Fibroblast of skin of left quadriceps (primary cell): Measurements from ENCODE around the gene PPY.
"Not testable (repeated sequence)": the region's sequence is repeated elsewhere in the genome, so short reads cannot be mapped to it uniquely, and the experiment has no call there.

ENCODE experiments used
- DNase-seq, 2 experiments: peaks; one replicate each; pipeline ENCODE4 v3.0.0-alpha.2; 2013; ENCODE audit warnings: low read depth in 2 of 2

The PPY gene, protein sequence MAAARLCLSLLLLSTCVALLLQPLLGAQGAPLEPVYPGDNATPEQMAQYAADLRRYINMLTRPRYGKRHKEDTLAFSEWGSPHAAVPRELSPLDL

DNA sequence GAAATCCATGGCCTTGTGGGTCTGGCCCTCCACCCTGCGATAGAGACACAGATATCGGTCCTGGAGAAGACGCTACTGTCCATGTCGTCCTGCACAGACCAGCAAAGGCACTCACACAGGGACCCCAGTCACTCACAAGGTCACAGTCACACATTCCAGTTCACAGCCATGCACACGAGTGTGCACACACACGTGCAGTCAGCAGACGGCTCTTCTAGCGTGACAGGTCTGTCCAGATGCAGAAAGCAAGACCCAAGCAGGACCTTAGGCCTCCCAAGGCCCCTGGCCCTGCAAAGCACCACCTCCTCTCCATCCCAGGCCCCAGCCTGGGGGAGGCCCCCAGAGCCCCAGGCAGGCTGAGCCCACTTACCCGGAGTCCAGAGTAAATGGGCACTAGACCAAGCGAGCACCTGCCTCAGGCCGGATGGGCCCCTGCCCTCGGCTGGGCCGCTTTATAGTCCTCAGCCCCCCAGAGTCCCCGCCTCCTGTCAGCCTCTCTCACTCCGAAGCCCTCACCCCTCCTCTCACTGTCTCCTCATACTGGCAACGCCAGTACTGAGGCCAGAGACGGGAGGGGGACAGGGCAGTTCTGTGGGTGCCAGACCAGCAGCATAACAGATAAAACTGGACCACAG is at the start of gene PPY:
PPY (minus strand) TSS at position 426 of the 635 bp plus-strand sequence. CDS start 822 bp downstream, outside the sequence.
- DNase-seq, result no peak

DNA sequence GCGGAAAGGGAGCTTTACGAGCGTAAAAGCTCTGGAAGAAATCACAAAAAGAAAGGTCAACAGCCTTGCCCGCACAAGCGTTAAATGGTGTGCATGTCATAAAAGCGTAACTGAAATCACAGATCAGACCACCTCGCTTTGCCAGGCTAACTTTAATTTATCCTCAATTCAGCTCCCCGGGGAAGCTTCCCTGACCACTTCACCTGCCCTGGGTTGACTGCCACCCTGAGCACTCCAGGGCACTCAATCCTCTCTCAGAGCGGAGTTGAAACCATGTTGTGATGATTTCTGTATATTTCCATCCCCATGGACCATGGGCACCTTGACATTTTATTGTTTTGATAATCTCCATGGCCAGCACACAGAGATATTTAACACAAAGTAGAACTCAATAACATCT is 46.0 kb upstream of the PPY start:
- DNase-seq, result no peak

DNA sequence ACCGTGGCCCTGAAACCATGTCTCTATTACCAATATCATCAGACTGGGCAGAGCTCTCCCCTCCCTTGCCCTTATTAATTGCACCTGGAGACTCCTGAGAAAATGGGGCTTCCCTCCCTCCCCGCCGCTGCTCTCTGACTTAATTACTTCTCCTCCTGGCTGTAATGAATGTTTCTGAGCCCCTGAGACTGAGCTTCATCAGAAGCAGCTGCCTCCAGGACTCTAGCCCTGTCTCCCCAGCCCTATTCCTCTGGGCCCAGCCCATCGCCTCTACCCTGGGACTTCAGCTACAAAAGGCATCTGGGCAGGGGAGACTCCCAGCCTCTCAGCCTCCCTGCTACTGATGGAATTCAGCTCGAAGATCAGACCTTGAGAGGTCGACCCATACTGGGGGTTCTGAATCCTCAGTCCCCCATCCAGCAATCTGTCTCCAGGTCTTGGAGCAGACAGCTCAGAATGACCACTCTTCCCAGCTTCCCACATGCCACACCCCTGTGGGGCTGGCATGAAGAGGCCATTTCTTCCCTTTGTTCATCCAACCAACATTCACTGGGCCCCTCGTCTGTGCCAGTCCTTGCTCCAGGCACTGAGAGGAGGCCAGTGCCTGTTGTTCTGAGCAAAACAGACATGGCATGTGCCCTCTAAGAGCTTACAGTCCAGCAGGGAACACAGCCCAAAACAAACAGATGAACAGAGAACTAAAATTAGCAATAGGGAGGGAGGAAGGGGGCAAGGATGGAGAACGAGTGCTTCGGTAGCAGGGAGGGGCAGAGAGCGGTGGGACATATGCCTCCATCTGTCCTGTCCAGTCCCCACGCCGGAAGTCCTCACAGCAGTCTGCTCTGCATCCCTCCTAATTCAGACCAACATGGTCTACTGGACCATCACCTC is 45.1 kb upstream of the PPY start:
- no peak for DNase-seq

DNA sequence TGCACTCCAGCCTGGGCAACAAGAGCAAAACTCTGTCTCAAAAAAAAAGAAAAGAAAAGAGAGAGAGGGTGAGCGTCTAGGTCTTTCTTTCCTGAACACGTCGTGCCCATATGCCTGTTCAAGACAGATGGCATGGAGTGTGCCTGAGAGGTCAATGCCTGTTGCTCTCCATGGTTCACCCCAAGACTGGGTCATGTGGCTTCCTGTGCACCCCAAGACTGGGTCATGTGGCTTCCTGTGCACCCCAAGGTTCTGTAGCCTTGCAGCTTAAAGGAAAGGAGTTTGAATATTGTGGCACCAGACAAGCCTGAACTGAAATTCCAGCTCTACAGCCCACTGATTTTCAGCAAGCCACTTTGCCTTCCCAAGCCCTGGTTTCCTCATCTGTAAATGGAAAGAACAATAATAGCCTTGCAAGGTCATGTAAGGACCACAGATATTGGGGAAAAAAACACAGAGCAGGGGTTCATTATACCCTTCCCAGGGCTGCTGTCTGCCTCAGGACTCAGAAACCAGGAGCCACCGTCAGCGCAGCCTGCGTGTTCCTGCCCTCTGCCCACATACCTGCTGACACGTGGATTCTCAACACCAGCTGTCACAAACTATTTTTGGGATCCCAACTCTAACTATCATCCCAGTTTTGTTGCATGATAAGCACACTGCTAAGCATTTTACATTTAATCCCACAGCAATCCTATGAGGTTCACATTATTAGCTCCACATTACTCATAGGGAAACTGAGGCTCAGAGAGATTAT is 44.1 kb upstream of the PPY start:
- no peak for DNase-seq

DNA sequence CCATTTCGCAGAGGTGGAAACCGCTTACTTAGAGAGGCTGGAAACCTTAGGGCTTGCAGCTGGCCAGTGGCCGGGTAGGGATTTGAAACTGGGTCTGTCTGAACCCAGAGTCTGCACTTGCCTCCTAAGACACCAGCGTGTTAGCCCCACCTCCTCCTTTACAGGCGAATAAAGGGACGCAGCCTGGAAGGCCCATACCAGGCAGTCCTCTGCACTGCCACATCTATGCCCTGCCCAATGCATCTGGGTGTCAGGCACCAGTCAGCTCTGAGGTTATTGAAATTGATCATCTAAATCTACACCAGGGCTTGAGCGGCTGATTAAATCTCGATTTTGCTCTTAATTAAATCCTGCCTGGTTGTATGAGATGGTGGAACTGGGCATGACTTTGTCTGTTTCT is 42.2 kb upstream of the PPY start:
- DNase-seq, result no peak

DNA sequence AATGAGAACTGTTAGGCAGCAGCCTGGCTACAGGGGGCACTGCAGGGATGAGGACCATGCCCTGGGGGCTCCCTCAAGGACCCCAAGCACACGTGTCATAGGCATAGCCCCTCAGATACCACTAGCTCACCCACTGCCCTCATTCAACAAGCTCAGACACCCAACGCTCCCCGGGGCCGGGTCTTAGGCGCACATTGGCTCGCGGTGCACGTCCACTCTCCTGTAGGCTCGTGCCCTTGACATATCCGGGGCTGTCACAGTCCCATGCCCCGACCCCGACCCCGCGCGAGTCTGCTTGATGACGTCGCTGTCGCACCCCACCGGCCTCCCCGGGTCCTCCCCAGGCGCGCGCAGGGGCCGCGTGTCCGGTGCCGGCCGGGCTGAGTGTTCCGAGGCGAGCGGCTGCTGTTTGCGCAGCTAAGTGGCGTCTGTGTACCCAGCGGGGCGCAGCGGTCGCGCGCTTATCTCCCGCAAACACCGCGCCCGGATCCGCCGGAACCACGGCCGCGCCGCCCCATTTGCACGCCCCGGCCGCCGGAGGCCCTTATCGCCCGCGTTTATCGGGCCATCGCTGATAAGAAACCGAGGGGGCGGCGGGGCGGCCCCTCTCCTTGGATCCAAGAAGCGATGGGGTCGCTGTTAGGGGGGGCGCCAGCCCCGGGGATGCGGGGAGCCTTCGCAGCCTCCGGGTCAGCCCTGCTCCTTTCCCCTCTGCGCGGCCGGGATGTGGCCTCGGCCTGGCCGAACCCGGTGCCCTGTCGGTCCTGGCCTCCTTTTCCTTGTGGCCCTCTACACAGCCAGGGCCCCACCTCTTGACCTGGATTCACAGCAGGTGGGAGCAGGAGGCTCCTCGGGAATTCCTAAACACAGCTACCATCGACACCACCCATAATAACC is 41.5 kb upstream of the PPY start:
- no peak for DNase-seq

DNA sequence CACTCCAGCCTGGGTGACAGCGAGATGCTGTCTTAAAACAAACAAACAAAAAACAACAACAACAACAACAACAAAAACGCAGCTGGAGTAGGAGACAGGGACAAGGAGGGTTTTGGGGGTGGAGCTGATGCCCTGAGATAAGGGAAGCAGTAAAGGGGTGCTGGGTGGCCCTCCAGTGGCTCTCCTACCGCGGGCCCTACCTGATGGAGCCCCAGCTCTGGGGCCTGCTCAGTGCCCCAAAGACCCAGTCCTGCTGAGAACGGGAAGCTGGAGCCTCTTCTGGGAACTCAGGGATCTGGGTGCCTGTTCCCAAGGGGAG is 40.9 kb upstream of the PPY start:
- no peak for DNase-seq

DNA sequence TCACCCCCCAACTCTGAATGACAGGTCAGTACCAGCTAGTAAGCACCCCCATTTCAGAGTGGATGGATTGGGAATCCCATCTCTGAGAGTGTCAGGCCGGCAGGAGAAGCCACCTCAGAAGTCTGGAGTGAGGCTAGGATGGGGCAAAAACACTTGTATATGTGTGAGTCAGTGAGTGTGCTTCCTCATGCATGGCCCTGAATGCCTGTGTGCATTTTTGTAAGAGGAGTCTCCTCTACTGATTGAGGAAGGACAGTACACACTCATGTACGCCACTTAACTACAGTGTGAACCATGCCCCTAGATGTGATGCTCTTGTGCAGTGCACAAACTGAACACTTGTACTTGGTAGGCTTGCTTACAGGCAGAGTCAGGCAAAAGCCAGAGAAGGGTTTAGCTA is 39.9 kb upstream of the PPY start:
- DNase-seq, result no peak

DNA sequence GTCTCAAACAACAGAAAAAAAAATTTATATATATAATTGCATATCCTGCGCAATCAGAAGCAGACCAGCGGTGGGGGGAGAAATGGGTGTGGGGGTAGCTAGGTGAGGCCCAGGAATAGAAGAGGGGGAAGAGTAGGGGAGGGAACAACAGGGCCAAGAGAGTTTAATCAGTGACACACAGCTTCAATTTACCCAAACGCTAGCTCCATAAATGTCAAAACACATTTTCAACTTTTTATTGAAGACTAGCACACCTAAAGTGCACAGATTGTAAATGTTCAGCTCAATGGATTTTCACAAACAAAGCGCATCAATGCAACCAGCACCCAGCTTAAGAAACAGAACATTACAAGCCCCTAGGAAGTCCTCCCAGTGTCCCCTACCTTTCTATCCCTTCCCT is 37.4 kb upstream of the PPY start:
- DNase-seq, result no peak

DNA sequence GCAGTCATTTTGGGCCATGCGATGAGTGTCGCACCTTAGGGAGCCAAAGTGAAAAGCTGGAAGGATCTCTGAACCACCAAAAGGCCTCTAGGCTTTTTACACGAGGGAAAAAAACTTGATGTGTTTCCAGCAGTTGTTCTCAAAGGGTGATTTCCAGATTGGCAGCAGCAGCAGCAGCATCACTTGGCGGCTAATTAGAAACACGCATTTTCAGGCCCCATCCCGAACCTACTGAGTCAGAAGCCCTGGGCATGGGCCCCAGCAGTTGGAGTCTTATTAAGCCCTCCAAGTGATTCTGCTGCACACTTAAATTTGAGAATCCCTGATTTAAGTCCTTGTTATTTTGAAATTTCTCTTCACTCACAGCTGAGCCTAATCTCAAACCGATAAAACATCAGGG is 36.7 kb upstream of the PPY start:
- peak; percentile 23 to 29 for DNase-seq

DNA sequence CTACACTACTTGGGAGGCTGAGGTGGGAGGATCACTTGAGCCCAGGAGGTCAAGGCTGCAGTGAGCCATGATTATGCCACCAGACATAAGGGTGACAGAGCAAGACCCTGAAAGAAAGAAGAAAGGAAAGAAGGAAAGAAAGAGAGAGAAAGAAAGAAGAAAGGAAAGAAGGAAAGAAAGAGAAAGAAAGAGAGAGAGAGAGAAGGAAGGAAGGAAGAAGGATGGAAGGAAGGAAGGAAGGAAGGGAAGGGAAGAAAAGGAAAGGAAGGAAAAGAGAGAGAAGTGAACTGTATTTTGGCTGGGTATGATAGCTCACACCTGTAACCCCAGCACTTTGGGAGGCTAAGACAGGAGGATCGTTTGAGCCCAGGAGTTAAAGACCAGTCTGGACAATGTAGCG is 35.8 kb upstream of the PPY start:
- DNase-seq, result no peak

DNA sequence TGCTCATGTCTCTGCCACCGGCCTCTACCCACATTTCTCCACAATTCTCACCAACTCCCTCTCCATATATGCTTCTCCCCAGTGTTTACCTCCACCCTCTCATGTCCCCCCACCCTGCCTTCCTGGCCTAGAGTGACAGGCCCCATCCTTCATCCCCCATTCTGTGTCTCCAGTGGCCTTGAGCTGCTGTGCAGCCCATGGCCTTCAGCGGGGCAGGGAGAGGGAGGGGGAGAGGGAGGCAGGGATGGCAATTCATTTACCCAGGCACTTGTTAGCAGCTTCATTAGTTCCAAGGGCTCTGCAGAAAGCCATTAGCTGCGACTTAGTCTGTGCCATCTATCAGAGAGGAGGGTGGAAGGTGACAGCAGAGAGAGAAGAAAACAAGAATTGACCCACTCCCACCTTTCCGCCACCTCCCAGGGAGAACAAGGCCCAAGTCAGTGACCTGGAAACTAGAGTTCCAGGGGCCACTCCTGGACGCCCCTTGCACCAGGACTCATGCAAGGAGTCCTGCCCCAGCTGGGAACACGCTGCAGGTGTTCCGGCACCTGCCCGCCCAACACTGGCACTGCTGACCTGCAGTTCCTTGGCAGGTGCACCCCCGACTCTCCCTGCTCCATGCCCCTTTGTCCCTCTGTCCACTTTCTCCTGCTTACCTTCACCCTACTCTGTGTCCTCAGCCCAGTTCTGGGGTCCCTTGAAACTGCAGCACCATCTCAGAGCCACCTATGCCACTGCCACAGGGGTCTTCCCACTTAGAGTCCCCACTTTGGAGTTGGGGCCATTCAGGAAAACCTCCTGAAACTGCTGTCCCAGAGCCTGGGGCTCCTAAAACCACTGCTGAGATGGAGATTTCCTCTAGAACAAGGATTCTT is 34.9 kb upstream of the PPY start:
- no peak for DNase-seq

DNA sequence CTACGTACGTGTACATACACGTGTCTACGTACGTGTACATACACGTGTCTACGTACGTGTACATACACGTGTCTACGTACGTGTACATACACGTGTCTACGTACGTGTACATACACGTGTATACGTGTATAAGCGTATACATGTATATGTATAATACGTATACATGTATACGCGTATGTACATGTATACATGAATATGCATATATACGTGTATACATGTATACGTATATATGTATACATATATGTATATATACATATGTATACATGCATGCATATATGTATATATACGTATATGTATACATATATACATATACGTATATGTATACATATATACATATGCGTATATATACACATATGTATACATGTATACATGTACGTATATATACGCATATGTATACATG is 33.6 kb upstream of the PPY start:
- no peak for DNase-seq

DNA sequence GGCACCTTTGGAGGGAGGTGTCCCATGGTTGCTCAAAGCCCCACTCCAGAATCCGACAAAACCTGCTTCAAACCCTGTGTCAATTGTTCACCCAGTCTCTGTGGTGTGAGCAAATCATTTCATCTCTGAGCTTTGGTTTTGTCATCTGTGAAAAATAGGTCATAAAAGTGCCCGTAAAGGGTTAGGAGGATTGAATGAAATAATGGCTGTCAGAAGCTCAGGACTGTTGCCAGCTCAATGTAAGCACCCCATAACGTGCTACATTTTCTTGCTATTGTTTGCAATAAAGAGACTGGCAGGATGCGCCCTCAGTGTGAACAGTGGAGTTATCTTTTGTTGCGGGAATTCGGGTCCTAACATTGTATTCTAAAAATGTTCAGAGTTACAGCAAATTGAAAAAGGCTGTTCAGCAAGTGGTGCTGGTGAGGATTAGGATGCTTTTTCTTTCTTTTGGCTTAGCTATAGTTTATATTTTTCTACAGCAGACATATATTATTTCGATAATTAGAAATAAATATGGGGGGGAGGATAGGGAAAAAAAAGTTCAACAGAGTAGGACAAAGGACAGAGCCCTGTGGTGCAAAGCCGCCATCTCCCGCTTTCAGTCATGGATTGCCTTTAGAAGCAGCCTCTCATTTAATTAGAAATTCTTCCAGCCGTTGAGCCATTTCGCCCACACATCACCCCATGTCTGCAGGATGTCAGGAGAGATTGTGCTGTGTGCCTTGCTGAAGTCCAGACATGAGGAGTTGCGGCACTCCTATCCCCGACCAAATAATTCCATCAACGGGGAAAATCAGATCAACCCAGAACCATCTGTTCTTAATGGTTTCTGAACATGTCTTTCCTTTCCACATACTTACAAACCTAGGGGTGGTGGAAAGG is 32.3 kb upstream of the PPY start:
- DNase-seq, result no peak

DNA sequence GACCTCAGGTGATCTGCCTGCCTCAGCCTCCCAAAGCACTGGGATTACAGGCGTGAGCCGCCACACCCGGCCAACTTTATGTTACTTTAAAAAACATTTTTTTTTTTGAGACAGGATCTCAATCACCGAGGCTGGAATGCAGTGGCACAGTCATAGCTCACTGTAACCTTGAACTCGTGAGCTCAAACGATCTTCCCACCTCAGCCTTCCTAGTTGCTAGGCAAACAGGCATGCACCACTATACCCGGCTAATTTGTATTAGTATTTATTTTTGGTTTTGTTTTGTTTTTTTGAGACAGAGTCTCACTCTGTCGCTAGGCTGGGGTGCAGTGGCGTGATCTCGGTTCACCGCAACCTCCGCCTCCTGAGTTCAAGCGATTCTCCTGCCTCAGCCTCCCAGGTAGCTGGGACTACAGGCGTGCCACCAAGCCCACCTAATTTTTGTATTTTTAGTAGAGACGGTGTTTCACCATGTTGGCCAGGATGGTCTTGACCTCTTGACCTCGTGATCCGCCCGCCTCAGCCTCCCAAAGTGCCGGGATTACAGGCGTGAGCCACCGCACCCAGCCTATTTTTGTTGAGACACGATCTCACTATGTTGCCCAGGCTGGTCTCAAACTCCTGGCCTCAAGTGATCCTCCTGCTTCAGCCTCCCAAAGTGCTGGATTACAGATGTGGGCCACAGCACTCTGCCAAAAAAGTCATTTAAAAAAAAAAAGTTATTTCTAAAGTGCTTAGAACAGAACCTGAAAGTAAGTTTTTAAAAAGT is 30.4 kb upstream of the PPY start:
- DNase-seq, result not testable (repeated sequence)

DNA sequence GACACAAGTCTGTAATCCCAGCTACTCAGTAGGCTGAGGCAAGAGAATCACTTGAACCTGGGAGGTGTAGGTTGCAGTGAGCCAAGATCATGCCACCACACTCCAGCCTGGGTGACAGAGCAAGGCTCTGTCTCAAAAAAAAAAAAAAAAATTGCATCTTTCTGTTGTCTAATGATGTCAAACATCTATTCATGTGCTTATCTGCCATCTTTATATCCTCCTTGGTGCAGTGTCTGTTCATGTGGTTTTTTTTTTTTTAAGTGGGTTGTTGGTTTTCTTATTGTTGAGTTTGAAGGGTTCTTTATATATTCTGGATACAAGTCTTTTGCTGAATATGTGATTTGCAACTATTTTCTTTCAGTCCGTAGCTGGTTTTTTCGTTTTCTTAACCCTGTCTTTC is 29.2 kb upstream of the PPY start:
- DNase-seq, result not testable (repeated sequence)

DNA sequence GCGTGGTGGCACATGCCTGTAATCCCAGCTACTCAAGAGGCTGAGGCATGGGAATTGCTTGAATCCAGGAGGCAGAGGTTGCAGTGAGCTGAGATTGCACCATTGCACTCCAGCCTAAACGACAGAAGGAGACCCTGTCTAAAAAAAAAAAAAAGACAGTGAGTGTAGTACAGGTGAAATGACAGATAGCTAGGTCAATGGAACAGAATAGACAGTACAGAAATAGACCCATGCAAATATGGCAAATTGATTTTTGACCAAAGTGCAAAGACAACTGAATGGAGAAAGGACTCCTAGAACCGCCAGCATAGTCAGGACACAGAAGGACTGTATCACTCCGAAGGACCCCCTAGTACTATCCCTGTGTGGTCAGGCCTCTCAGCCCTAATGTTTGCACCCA is 28.1 kb upstream of the PPY start:
- DNase-seq, result no peak

DNA sequence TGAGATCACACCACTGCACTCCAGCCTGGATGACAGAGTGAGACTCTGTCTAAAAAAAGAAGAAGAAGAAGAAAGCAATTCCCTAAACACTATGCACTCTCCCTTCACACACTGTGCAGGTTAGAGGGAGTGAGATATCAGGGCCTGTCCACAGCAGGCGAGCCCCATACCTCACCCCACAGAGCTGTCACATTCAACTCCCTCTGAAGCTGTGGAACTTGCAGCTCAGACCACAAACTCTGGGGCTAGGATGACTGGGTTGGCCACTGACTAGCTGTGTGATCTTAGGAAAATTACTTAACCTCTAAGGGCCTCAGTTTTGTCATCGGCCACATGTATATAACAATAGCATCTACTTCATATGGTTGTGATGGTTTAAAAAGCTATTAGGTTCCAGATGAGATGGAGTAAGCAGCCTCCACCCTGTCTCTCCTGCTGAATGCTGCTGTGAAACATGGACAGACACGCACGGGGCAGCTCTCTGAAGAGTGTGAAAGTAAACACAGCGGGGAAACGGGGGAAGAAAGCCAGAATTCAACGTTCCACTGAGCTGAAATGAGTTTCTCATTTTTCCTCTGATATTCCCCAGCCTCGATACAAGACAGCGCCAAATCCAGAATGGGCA is 25.1 kb upstream of the PPY start:
- no peak for DNase-seq
